Kidney (tissue), 14 donors: ENCODE results near the gene NPIPB2. TPM values are rescaled to one million over a fixed set of nuclear protein-coding genes. Genes with fewer than 3 reads are reported as not detected.
"Not testable (repeated sequence)": the region's sequence is repeated elsewhere in the genome, so short reads cannot be mapped to it uniquely, and the experiment has no call there.

Experiments
- DNase-seq, 5 donors: peaks; one replicate each; pipeline ENCODE4 v3.0.0-alpha.2; 2013 to 2020
- FAIRE-seq: peaks from 2 replicates; lab custom pipeline; 2012; peaks lifted over from hg19 to GRCh38; lab: Jason Lieb, UNC
- H3K27ac ChIP-seq, 2 donors: one replicate each; pipeline ENCODE4 v1.7.0; 2013; ENCODE audit warnings: low read depth in 2 of 2, low read length in 2 of 2, inconsistent platforms in 1 of 2
- H3K27me3 ChIP-seq: one replicate; pipeline ENCODE4 v1.7.1; 2013; ENCODE audit warnings: low read length, inconsistent platforms; ENCODE audit not compliant: control insufficient read depth, insufficient read depth
- H3K36me3 ChIP-seq, 3 donors: one replicate each; pipeline versions ENCODE4 v1.7.0 to v1.7.1; 2013; ENCODE audit warnings: low read length in 3 of 3, control low read depth in 1 of 3, inconsistent platforms in 1 of 3; ENCODE audit not compliant: insufficient read depth in 3 of 3, control insufficient read depth in 2 of 3
- H3K4me1 ChIP-seq, 3 donors: one replicate each; pipeline versions ENCODE4 v1.7.0 to v1.7.1; 2013; ENCODE audit warnings: low read length in 3 of 3, inconsistent platforms in 1 of 3, low read depth in 1 of 3; ENCODE audit not compliant: control insufficient read depth in 2 of 3, insufficient read depth in 2 of 3
- H3K4me3 ChIP-seq, 3 donors: one replicate each; pipeline versions ENCODE4 v1.7.0 to v1.8.1; 2013; ENCODE audit warnings: low read length in 3 of 3, control low read depth in 1 of 3, inconsistent platforms in 1 of 3
- H3K9ac ChIP-seq, 3 donors: one replicate each; pipeline versions ENCODE4 v1.7.0 to v1.7.1; 2013; ENCODE audit warnings: low read length in 3 of 3, control low read depth in 1 of 3, inconsistent platforms in 1 of 3
- H3K9me3 ChIP-seq, 3 donors: one replicate each; pipeline versions ENCODE4 v1.7.0 to v1.7.1; 2013; ENCODE audit warnings: low read length in 3 of 3, control low read depth in 1 of 3, inconsistent platforms in 1 of 3; ENCODE audit not compliant: control insufficient read depth in 2 of 3, insufficient read depth in 1 of 3
- CTCF ChIP-seq: IDR thresholded peaks from 3 replicates; pipeline ENCODE4 v1.5.1; 2012; ENCODE audit warnings: mild to moderate bottlenecking, moderate library complexity, borderline replicate concordance; ENCODE audit not compliant: insufficient read depth; ENCODE audit errors: extremely low read depth
- intact Hi-C: fragments of 100-400 bp; cut with DNase I; formaldehyde crosslinking; loops from one replicate; pipeline ENCODE4 v1.11.1; 2022
- polyA plus RNA-seq: library from polyadenylated mRNA; stranded (reverse); fragments of 350-450 nt; fragmentation: Illumina TruSeq; extraction: RNeasy Lipid Tissue Mini Kit (QIAGEN cat#74804); gene quantifications from one replicate; pipeline ENCODE4 v1.2.3, GENCODE V29; 2014; ENCODE audit warnings: low read depth, low replicate concordance; ENCODE audit not compliant: insufficient read depth
- total RNA-seq: library from RNA; stranded (reverse); fragmentation: NEBNext Ultra II Directional; extraction: Animal tissue kit (Norgen Biotek cat#: 25700); gene quantifications from one replicate; pipeline ENCODE4 v1.2.1, GENCODE V29; 2021
- donor health status: control.
- donor health status: control.
- donor health status: control.
- donor health status: control.
- donor health status: control.
- donor health status: DM: yes; HTN: yes; CAD: no.
- donor health status: Normal renal cell carcinoma (clear cell type).

The NPIPB2 gene
- total and polyA plus RNA-seq, 2 donors from 2014 or later, result 4.9 to 12.4 TPM

- Histone ChIP-seq H3K9ac (no peak overlapping the region), H3K27me3 (no peaks in the 10 kb centered on the region), H3K9me3 (no peaks in the 10 kb centered on the region), H3K27ac (no peak overlapping the region), H3K4me3 (no peak overlapping the region), H3K36me3 (no peaks in the 10 kb centered on the region), H3K4me1 (no peaks in the 10 kb centered on the region)
- intact Hi-C loops, result loop anchor here (10.0 kb wide), 1 partner anchor 114 kb away; no protein-coding TSS in a partner anchor
- FAIRE-seq, result no peak
- no peak for TF ChIP-seq CTCF
- no peak for DNase-seq
These were observed 8.5 kb upstream of the NPIPB2 start for GRCh38 chr16:11950388-11950787.

GRCh38 chr16:11949527-11949926 lies 7.7 kb upstream of the NPIPB2 start:
- no peak overlapping the region for H3K4me3 ChIP-seq
- H3K36me3 ChIP-seq, result no peaks in the 10 kb centered on the region
- peak; percentile 52 for TF ChIP-seq CTCF
- no peak overlapping the region for H3K27ac ChIP-seq
- FAIRE-seq (no peak), DNase-seq (peak in 4 of 5 donors; percentile 45 to 75 (median 58))
- H3K27me3 ChIP-seq, result no peaks in the 10 kb centered on the region
- H3K9ac ChIP-seq, result no peak overlapping the region
- H3K9me3 ChIP-seq, result no peaks in the 10 kb centered on the region
- intact Hi-C loops, result no loop called here
- no peaks in the 10 kb centered on the region for H3K4me1 ChIP-seq

- H3K27ac ChIP-seq, result no peak overlapping the region
- DNase-seq, result no peak
- H3K4me3 ChIP-seq, result no peak overlapping the region
- intact Hi-C loops, result no loop called here
- TF ChIP-seq CTCF, result no peak
- H3K9me3 ChIP-seq, result no peaks in the 10 kb centered on the region
- H3K27me3 ChIP-seq, result no peaks in the 10 kb centered on the region
- H3K36me3 ChIP-seq, result no peaks in the 10 kb centered on the region
- H3K9ac ChIP-seq, result no peak overlapping the region
- no peaks in the 10 kb centered on the region for H3K4me1 ChIP-seq
- no peak for FAIRE-seq
These were observed 7.0 kb upstream of the NPIPB2 start for GRCh38 chr16:11948819-11949218.

GRCh38 chr16:11946433-11946832 lies 4.6 kb upstream of the NPIPB2 start:
- TF ChIP-seq CTCF, result no peak
- Histone ChIP-seq H3K36me3 (no peaks in the 10 kb centered on the region), H3K9ac (no peak overlapping the region), H3K4me1 (no peaks in the 10 kb centered on the region), H3K27me3 (no peaks in the 10 kb centered on the region), H3K4me3 (no peak overlapping the region), H3K27ac (no peak overlapping the region), H3K9me3 (no peaks in the 10 kb centered on the region)
- DNase-seq (no peak), FAIRE-seq (no peak)
- intact Hi-C loops, result no loop called here

- H3K4me1 ChIP-seq, FAIRE-seq, H3K9me3 ChIP-seq, intact Hi-C loops, DNase-seq, H3K4me3 ChIP-seq, H3K9ac ChIP-seq, H3K27ac ChIP-seq, H3K36me3 ChIP-seq, H3K27me3 ChIP-seq: not testable (repeated sequence)
These were observed 14.5 kb downstream of the NPIPB2 start for GRCh38 chr16:11927350-11927749.

- H3K4me3 ChIP-seq, DNase-seq, intact Hi-C loops, H3K4me1 ChIP-seq, H3K27ac ChIP-seq, FAIRE-seq, H3K27me3 ChIP-seq, H3K9ac ChIP-seq, H3K9me3 ChIP-seq, H3K36me3 ChIP-seq: not testable (repeated sequence)
These were observed 17.8 kb downstream of the NPIPB2 start for GRCh38 chr16:11924046-11924445.
